Neural cell (in vitro differentiated cells): ENCODE measurements around the gene SNCAIP. TPM values are rescaled to one million over a fixed set of nuclear protein-coding genes. Genes with fewer than 3 reads are reported as not detected.

Source experiments
- H2AFZ ChIP-seq: fragments of 200-600, 300-800 bp; sonication (generic), shearing (Covaris generic); 2 replicates; pipeline ENCODE4 v1.6.0; 2014; ENCODE audit warnings: low read depth, mild to moderate bottlenecking, antibody characterized with exemption, low read length, moderate library complexity
- H3F3A ChIP-seq: fragments of 200-600 bp; shearing (Covaris generic); 2 replicates; pipeline ENCODE4 v1.6.1; 2016; ENCODE audit warnings: mild to moderate bottlenecking, moderate library complexity, mixed read lengths, antibody characterized with exemption, low read length; ENCODE audit not compliant: insufficient read depth, poor library complexity, severe bottlenecking
- H3K27ac ChIP-seq: fragments of 200-600, 300-800 bp; sonication (generic), shearing (Covaris generic); 2 replicates; pipeline ENCODE4 v1.5.1; 2014; ENCODE audit warnings: mild to moderate bottlenecking, low read length, moderate library complexity
- H3K27me3 ChIP-seq: fragments of 300-800, 200-600 bp; sonication (generic), shearing (Covaris generic); 2 replicates; pipeline ENCODE4 v1.6.0; 2014; ENCODE audit warnings: mild to moderate bottlenecking, low read depth, low read length, moderate library complexity; ENCODE audit not compliant: insufficient read depth
- H3K36me3 ChIP-seq: fragments of 300-800, 200-600 bp; sonication (generic), shearing (Covaris generic); 2 replicates; pipeline ENCODE4 v1.5.1; 2014; ENCODE audit warnings: mild to moderate bottlenecking, antibody characterized with exemption, low read length, moderate library complexity; ENCODE audit not compliant: insufficient read depth
- H3K4me2 ChIP-seq: fragments of 300-800, 200-600 bp; sonication (generic), shearing (Covaris generic); 2 replicates; pipeline ENCODE4 v1.6.0; 2014; ENCODE audit warnings: mild to moderate bottlenecking, low read length
- H3K4me3 ChIP-seq: fragments of 300-800, 200-600 bp; sonication (generic), shearing (Covaris generic); 2 replicates; pipeline ENCODE4 v1.5.1; 2014; ENCODE audit warnings: mild to moderate bottlenecking, low read length, moderate library complexity
- H3K79me2 ChIP-seq: fragments of 200-600 bp; shearing (Covaris generic); replicated peaks from 2 replicates; pipeline ENCODE4 v1.6.0; 2014; ENCODE audit warnings: mild to moderate bottlenecking, low read length, moderate library complexity; ENCODE audit not compliant: insufficient read depth
- H3K9ac ChIP-seq: fragments of 300-800, 200-600 bp; sonication (generic), shearing (Covaris generic); 2 replicates; pipeline ENCODE4 v1.6.1; 2016; ENCODE audit warnings: mild to moderate bottlenecking, low read length, mixed read lengths
- H3K9me2 ChIP-seq: fragments of 200-600 bp; shearing (Covaris generic); 2 replicates; pipeline ENCODE4 v1.6.1; 2016; ENCODE audit warnings: mild to moderate bottlenecking, low read length, mixed read lengths; ENCODE audit not compliant: insufficient read depth
- H3K9me3 ChIP-seq: fragments of 200-600, 300-800 bp; sonication (generic), shearing (Covaris generic); 2 replicates; pipeline ENCODE4 v1.6.1; 2016; ENCODE audit warnings: mild to moderate bottlenecking, mixed run types, low read length, moderate library complexity, mixed read lengths
- H4K20me1 ChIP-seq: fragments of 200-600 bp; shearing (Covaris generic); 2 replicates; pipeline ENCODE4 v1.6.1; 2016; ENCODE audit warnings: mild to moderate bottlenecking, mixed run types; ENCODE audit not compliant: insufficient read depth
- EP300 ChIP-seq: fragments of 450-650 bp; conservative IDR thresholded peaks from 2 replicates; pipeline ENCODE4 v1.6.1; 2014; ENCODE audit warnings: antibody characterized with exemption, mild to moderate bottlenecking, moderate library complexity; ENCODE audit not compliant: poor library complexity, severe bottlenecking
- EZH2 ChIP-seq: fragments of 200-600, 300-800 bp; shearing (Covaris generic), sonication (generic); IDR thresholded peaks from 2 replicates; pipeline ENCODE4 v1.6.1; 2014; ENCODE audit warnings: antibody characterized with exemption, low read length, borderline replicate concordance, mild to moderate bottlenecking; ENCODE audit not compliant: insufficient read depth, poor library complexity, severe bottlenecking
- MXI1 ChIP-seq: fragments of 450-650 bp; conservative IDR thresholded peaks from 2 replicates; pipeline ENCODE4 v1.6.1; 2014; ENCODE audit warnings: antibody characterized with exemption, mild to moderate bottlenecking; ENCODE audit not compliant: poor library complexity, severe bottlenecking
- POLR2AphosphoS5 ChIP-seq: IDR thresholded peaks from 2 replicates; pipeline ENCODE4 v1.6.1; 2012
- RAD21 ChIP-seq: fragments of 450-650 bp; conservative IDR thresholded peaks from 2 replicates; pipeline ENCODE4 v1.6.1; 2014; ENCODE audit warnings: antibody characterized with exemption, mild to moderate bottlenecking, moderate library complexity
- SMC3 ChIP-seq: fragments of 450-650 bp; conservative IDR thresholded peaks from 2 replicates; pipeline ENCODE4 v1.6.1; 2014; ENCODE audit warnings: antibody characterized with exemption, mild to moderate bottlenecking, moderate library complexity; ENCODE audit not compliant: poor library complexity
- TAF1 ChIP-seq: IDR thresholded peaks from 2 replicates; pipeline ENCODE4 v1.6.1; 2012; ENCODE audit warnings: low read depth
- polyA plus RNA-seq: library from polyadenylated mRNA; depleted of rRNA; stranded (reverse); fragments of >200 nt; gene quantifications from 2 replicates; pipeline ENCODE4 v1.2.3, GENCODE V29; 2014
- TF ChIP-seq, protein P1 (sequence below): IDR thresholded peaks from 2 replicates; pipeline ENCODE4 v1.6.1; 2012; ENCODE audit warnings: borderline replicate concordance
- TF ChIP-seq, protein P2 (sequence below): fragments of 450-650 bp; IDR thresholded peaks from 2 replicates; pipeline ENCODE4 v1.5.1; 2014; ENCODE audit warnings: antibody characterized with exemption, mild to moderate bottlenecking, moderate library complexity; ENCODE audit not compliant: poor library complexity, severe bottlenecking

The SNCAIP gene
- polyA plus RNA-seq, 1 donor from 2014 or later: 25.6 TPM

DNA sequence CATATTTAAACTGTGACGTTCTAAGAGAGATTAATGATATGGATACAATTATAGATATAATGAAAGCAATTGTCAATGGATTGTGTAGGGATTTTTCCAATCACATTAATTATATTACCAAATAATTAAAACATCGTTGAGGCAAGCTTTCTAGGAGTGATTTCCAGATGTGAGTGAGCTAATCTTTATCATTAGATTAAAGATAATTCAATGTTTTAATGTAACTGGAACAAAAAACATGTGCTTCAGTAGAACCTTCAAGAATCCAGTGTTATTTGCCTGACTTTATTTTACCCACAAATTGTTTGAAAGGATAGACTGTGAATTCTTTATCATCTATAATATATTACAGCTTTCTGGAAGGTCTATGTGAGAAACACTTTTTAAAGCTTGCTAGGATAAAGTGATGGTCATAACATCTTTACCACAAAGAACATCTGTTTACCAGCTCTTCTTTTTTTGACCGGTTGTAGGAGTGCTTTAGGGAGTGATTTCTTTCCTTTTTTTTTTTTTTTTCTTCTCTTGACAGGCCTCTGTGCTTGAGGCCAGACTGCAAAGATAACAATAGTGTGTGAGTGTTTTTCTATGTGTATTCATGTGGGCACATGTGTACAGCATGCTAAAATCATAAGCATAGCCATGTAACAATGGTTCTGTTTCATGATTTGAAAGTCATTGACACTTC lies 35.0 kb downstream of the SNCAIP start:
- Histone ChIP-seq H4K20me1 (no peaks in the 10 kb centered on the region), H3K27ac (no peak overlapping the region), H3K27me3 (no peaks in the 10 kb centered on the region), H3K9me2 (no peaks in the 10 kb centered on the region), H3K9me3 (no peaks in the 10 kb centered on the region), H3K36me3 (no peaks in the 10 kb centered on the region), H3K4me3 (no peak overlapping the region), H2AFZ (no peak overlapping the region), H3K4me2 (no peak overlapping the region), H3K9ac (no peak overlapping the region), H3K79me2 (no peaks in the 10 kb centered on the region), H3F3A (no peaks in the 10 kb centered on the region)
- TF ChIP-seq EP300 (no peak), RAD21 (no peak), SMC3 (no peak), TAF1 (no peak), EZH2 (no peak), POLR2AphosphoS5 (no peak), MXI1 (no peak)
- TF ChIP-seq, protein P1, sequence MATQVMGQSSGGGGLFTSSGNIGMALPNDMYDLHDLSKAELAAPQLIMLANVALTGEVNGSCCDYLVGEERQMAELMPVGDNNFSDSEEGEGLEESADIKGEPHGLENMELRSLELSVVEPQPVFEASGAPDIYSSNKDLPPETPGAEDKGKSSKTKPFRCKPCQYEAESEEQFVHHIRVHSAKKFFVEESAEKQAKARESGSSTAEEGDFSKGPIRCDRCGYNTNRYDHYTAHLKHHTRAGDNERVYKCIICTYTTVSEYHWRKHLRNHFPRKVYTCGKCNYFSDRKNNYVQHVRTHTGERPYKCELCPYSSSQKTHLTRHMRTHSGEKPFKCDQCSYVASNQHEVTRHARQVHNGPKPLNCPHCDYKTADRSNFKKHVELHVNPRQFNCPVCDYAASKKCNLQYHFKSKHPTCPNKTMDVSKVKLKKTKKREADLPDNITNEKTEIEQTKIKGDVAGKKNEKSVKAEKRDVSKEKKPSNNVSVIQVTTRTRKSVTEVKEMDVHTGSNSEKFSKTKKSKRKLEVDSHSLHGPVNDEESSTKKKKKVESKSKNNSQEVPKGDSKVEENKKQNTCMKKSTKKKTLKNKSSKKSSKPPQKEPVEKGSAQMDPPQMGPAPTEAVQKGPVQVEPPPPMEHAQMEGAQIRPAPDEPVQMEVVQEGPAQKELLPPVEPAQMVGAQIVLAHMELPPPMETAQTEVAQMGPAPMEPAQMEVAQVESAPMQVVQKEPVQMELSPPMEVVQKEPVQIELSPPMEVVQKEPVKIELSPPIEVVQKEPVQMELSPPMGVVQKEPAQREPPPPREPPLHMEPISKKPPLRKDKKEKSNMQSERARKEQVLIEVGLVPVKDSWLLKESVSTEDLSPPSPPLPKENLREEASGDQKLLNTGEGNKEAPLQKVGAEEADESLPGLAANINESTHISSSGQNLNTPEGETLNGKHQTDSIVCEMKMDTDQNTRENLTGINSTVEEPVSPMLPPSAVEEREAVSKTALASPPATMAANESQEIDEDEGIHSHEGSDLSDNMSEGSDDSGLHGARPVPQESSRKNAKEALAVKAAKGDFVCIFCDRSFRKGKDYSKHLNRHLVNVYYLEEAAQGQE: no peak
- TF ChIP-seq, protein P2, sequence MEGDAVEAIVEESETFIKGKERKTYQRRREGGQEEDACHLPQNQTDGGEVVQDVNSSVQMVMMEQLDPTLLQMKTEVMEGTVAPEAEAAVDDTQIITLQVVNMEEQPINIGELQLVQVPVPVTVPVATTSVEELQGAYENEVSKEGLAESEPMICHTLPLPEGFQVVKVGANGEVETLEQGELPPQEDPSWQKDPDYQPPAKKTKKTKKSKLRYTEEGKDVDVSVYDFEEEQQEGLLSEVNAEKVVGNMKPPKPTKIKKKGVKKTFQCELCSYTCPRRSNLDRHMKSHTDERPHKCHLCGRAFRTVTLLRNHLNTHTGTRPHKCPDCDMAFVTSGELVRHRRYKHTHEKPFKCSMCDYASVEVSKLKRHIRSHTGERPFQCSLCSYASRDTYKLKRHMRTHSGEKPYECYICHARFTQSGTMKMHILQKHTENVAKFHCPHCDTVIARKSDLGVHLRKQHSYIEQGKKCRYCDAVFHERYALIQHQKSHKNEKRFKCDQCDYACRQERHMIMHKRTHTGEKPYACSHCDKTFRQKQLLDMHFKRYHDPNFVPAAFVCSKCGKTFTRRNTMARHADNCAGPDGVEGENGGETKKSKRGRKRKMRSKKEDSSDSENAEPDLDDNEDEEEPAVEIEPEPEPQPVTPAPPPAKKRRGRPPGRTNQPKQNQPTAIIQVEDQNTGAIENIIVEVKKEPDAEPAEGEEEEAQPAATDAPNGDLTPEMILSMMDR: no peak

DNA sequence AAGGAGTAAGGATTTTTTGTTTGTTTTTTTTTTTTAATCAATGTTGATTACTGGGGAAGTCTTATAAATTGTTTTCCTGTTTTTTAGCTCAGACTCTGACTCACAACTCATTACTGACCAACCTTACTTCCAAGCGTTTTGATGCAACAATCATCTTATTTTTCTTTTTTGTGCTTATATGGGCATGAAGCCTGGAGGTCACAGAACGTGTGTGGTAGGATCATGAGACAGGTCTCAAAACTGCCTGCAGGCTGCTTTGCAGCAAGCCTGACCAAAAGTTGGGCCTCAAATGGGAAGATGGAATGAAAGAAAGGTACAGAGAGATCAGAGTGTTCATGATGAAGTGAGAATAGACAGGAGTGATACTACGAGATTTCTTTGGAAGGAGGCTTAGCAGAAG lies 38.5 kb downstream of the SNCAIP start:
- H3K4me3 ChIP-seq: no peak overlapping the region
- no peaks in the 10 kb centered on the region for H3F3A ChIP-seq
- H3K79me2 ChIP-seq: peaks cover 3% of the 10 kb centered on the region
- no peaks in the 10 kb centered on the region for H3K9me2 ChIP-seq
- no peak overlapping the region for H3K9ac ChIP-seq
- H4K20me1 ChIP-seq: no peaks in the 10 kb centered on the region
- no peak overlapping the region for H2AFZ ChIP-seq
- no peaks in the 10 kb centered on the region for H3K36me3 ChIP-seq
- H3K27ac ChIP-seq: no peak overlapping the region
- no peaks in the 10 kb centered on the region for H3K27me3 ChIP-seq
- TF ChIP-seq SMC3 (no peak), RAD21 (no peak), EZH2 (no peak), EP300 (no peak), POLR2AphosphoS5 (no peak), MXI1 (no peak), TAF1 (no peak)
- TF ChIP-seq, protein P1: no peak
- TF ChIP-seq, protein P2: no peak
- H3K4me2 ChIP-seq: no peak overlapping the region
- no peaks in the 10 kb centered on the region for H3K9me3 ChIP-seq
